ENCODE results near the gene EDARADD.
"Not testable (repeated sequence)": the region's sequence is repeated elsewhere in the genome, so short reads cannot be mapped to it uniquely, and the experiment has no call there.

EDARADD gene

GRCh38 chr1:236476019-236476418, 81.9 kb downstream of the EDARADD start:
- H3K27me3 ChIP-seq = no peaks in the 10 kb centered on the region
- no peak for TF ChIP-seq CTCF (IDR thresholded peaks at IDR 0.05)
- H3K9me3 ChIP-seq = no peaks in the 10 kb centered on the region
- no peaks in the 10 kb centered on the region for H3K4me1 ChIP-seq (ENCODE audit: control insufficient read depth in 1 of 2, insufficient read depth in 1 of 2, low read depth in 1 of 2, low read length in 1 of 2)
- no peak overlapping the region for H3K4me3 ChIP-seq (ENCODE audit: low read depth in 1 of 2, low read length in 1 of 2)
- no peaks in the 10 kb centered on the region for H3K36me3 ChIP-seq
- H3K27ac ChIP-seq = no peak overlapping the region

GRCh38 chr1:236480758-236481436, 86.8 kb downstream of the EDARADD start:
- TF ChIP-seq CTCF (IDR thresholded peaks at IDR 0.05) = no peak
- Histone ChIP-seq H3K27ac (no peak overlapping the region), H3K27me3 (no peaks in the 10 kb centered on the region), H3K4me1 (ENCODE audit: control insufficient read depth in 1 of 2, insufficient read depth in 1 of 2, low read depth in 1 of 2, low read length in 1 of 2) (no peaks in the 10 kb centered on the region), H3K4me3 (ENCODE audit: low read depth in 1 of 2, low read length in 1 of 2) (no peak overlapping the region), H3K9me3 (no peaks in the 10 kb centered on the region), H3K36me3 (no peaks in the 10 kb centered on the region)

GRCh38 chr1:236484310-236484971, 90.4 kb downstream of the EDARADD start:
- Histone ChIP-seq H3K4me1 (ENCODE audit: control insufficient read depth in 1 of 2, insufficient read depth in 1 of 2, low read depth in 1 of 2, low read length in 1 of 2) (no peaks in the 10 kb centered on the region), H3K9me3 (no peaks in the 10 kb centered on the region), H3K36me3 (no peaks in the 10 kb centered on the region), H3K4me3 (ENCODE audit: low read depth in 1 of 2, low read length in 1 of 2) (no peak overlapping the region), H3K27me3 (no peaks in the 10 kb centered on the region), H3K27ac (no peak overlapping the region)
- no peak for TF ChIP-seq CTCF (IDR thresholded peaks at IDR 0.05)

- no peaks in the 10 kb centered on the region for H3K9me3 ChIP-seq
- no peak for TF ChIP-seq CTCF (IDR thresholded peaks at IDR 0.05)
- H3K36me3 ChIP-seq = no peaks in the 10 kb centered on the region
- peaks cover 0 to 4% of the 10 kb centered on the region in 2 experiments for H3K4me1 ChIP-seq (ENCODE audit: control insufficient read depth in 1 of 2, insufficient read depth in 1 of 2, low read depth in 1 of 2, low read length in 1 of 2)
- peaks cover 13% of the 10 kb centered on the region for H3K27me3 ChIP-seq
- no peak overlapping the region for H3K4me3 ChIP-seq (ENCODE audit: low read depth in 1 of 2, low read length in 1 of 2)
- no peak overlapping the region for H3K27ac ChIP-seq
Measured at GRCh38 chr1:236486356-236487002, 92.4 kb downstream of the EDARADD start.

GRCh38 chr1:236489161-236489560, 95.1 kb downstream of the EDARADD start:
- not testable (repeated sequence) for H3K9me3 ChIP-seq; H3K4me3 ChIP-seq (ENCODE audit: low read depth in 1 of 2, low read length in 1 of 2); H3K4me1 ChIP-seq (ENCODE audit: control insufficient read depth in 1 of 2, insufficient read depth in 1 of 2, low read depth in 1 of 2, low read length in 1 of 2); H3K27ac ChIP-seq; H3K36me3 ChIP-seq
- peaks cover 28% of the 10 kb centered on the region for H3K27me3 ChIP-seq

Measured in neutrophil (primary cell).